Endodermal cell (in vitro differentiated cells): Measurements from ENCODE around the gene FAM83D. TPM values are rescaled to one million over a fixed set of nuclear protein-coding genes. Genes with fewer than 3 reads are reported as not detected.

Experiments
- DNase-seq: peaks from one replicate; pipeline ENCODE4 v3.0.0-alpha.2; 2017
- H3K27ac ChIP-seq: 2 replicates; pipeline ENCODE4 v1.5.1; 2013; ENCODE audit warnings: mild to moderate bottlenecking, low read depth, low read length, moderate library complexity
- H3K27me3 ChIP-seq: 2 replicates; pipeline ENCODE4 v1.6.1; 2013; ENCODE audit warnings: mild to moderate bottlenecking, low read length, moderate library complexity; ENCODE audit not compliant: insufficient read depth, control insufficient read depth, poor library complexity, severe bottlenecking
- H3K36me3 ChIP-seq: 2 replicates; pipeline ENCODE4 v1.7.0; 2013; ENCODE audit warnings: mild to moderate bottlenecking, low read length, moderate library complexity; ENCODE audit not compliant: control insufficient read depth, insufficient read depth
- H3K4me1 ChIP-seq: one replicate; pipeline ENCODE4 v1.7.0; 2013; ENCODE audit warnings: low read length; ENCODE audit not compliant: control insufficient read depth, insufficient read depth
- H3K4me3 ChIP-seq: 2 replicates; pipeline ENCODE4 v1.5.1; 2013; ENCODE audit warnings: mild to moderate bottlenecking, low read length, moderate library complexity
- H3K9ac ChIP-seq: 2 replicates; pipeline ENCODE4 v1.6.1; 2013; ENCODE audit warnings: mild to moderate bottlenecking, low read length, moderate library complexity; ENCODE audit not compliant: poor library complexity, severe bottlenecking; ENCODE audit errors: extremely low read depth
- H3K9me3 ChIP-seq: 2 replicates; pipeline ENCODE4 v1.6.1; 2013; ENCODE audit warnings: mild to moderate bottlenecking, low read length, moderate library complexity; ENCODE audit not compliant: control insufficient read depth
- H3K27ac Mint-ChIP-seq: 2 replicates; pipeline ENCODE4 v1.8.0; 2020; ENCODE audit warnings: mixed read lengths
- H3K27me3 Mint-ChIP-seq: 2 replicates; pipeline ENCODE4 v1.8.0; 2021; ENCODE audit warnings: mild to moderate bottlenecking, mixed read lengths; ENCODE audit not compliant: insufficient read depth
- H3K36me3 Mint-ChIP-seq: 2 replicates; pipeline ENCODE4 v1.8.0; 2020; ENCODE audit warnings: low read depth, mixed read lengths
- H3K4me1 Mint-ChIP-seq: 2 replicates; pipeline ENCODE4 v1.8.0; 2020; ENCODE audit warnings: mixed read lengths
- H3K4me3 Mint-ChIP-seq: 2 replicates; pipeline ENCODE4 v1.8.0; 2020; ENCODE audit warnings: mild to moderate bottlenecking, moderate library complexity, mixed read lengths
- H3K9me3 Mint-ChIP-seq: 2 replicates; pipeline ENCODE4 v1.8.0; 2020; ENCODE audit warnings: mild to moderate bottlenecking, mixed read lengths
- WGBS, 2 experiments: methylation state at CpG; one replicate each; pipeline versions ENCODE4 v1.1.5 to v1.1.7; 2013; ENCODE audit warnings: missing lambda C conversion rate in 2 of 2, mixed read lengths in 1 of 2; ENCODE audit not compliant: insufficient coverage in 1 of 2, insufficient read length in 1 of 2; 5-methylcytosine and 5-hydroxymethylcytosine counted together
- total RNA-seq, 2 donors: library from RNA; stranded (reverse); fragmentation: NEBNext Ultra II Directional in 1 of 2; extraction: Animal tissue kit (Norgen Biotek cat#: 25700) in 1 of 2; gene quantifications; 2 replicates in 1 of 2; 3 replicates in 1 of 2; pipeline ENCODE4 v1.2.1, GENCODE V29; 2021
- TF ChIP-seq, protein P1 (sequence below): fragments of 200-600 bp; sonication (generic); conservative IDR thresholded peaks from 2 replicates; pipeline ENCODE4 v1.5.0; 2021; ENCODE audit warnings: antibody characterized with exemption, mild to moderate bottlenecking

The FAM83D gene
- total RNA-seq, 2 donors from 2014 or later: 34.8 to 39.9 TPM

DNA sequence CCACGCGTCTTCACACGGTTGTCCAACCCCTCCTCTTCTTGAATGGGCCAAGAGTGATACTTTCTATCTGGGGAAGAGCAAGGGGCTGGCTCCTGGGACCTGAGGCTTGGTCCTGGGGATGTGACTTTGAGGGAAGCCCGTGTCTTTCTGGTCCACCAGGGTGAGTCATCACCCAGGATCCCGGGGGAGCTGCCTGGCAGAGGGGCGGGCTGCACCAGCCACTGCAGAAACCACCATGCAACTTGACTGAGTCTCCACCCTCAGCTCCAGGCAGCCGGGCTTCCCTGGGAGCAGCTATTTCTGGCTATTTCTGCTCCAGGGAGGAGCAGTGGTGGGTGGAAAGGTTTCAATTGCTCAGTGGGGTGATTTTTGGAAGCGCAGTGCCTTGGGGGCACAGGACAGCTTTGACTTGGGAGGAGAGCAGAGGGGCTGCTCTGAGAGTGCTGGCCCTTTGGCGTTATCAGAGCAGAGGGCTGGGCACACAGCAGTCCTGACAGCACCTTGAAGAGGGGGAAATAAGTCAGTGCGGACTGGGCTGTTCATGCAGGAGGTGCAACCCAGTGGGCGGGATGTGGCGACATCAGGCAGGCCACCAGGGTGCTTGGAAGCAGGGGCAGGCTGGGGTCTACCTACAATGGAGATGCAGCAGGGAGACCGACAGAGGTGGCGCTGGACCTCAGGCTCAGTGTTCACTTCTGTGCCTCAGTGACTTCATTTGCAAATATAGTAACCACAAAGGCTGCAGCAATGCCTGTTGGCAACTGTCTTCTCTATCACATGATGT lies 45.1 kb upstream of the FAM83D start:
- Histone ChIP-seq H3K27me3 (no peaks in the 10 kb centered on the region), H3K4me3 (no peak overlapping the region), H3K9me3 (no peaks in the 10 kb centered on the region), H3K36me3 (no peaks in the 10 kb centered on the region), H3K4me1 (no peaks in the 10 kb centered on the region), H3K9ac (no peak overlapping the region), H3K27ac (no peak overlapping the region)
- Mint-ChIP-seq H3K27ac (no peak overlapping the region), H3K9me3 (no peaks in the 10 kb centered on the region), H3K4me1 (no peaks in the 10 kb centered on the region), H3K27me3 (no peaks in the 10 kb centered on the region), H3K36me3 (no peaks in the 10 kb centered on the region), H3K4me3 (no peak overlapping the region)
- DNase-seq: no peak
- TF ChIP-seq, protein P1, sequence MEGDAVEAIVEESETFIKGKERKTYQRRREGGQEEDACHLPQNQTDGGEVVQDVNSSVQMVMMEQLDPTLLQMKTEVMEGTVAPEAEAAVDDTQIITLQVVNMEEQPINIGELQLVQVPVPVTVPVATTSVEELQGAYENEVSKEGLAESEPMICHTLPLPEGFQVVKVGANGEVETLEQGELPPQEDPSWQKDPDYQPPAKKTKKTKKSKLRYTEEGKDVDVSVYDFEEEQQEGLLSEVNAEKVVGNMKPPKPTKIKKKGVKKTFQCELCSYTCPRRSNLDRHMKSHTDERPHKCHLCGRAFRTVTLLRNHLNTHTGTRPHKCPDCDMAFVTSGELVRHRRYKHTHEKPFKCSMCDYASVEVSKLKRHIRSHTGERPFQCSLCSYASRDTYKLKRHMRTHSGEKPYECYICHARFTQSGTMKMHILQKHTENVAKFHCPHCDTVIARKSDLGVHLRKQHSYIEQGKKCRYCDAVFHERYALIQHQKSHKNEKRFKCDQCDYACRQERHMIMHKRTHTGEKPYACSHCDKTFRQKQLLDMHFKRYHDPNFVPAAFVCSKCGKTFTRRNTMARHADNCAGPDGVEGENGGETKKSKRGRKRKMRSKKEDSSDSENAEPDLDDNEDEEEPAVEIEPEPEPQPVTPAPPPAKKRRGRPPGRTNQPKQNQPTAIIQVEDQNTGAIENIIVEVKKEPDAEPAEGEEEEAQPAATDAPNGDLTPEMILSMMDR: no peak
- 82 to 84% methylated on average over 6 to 14 of the region's 14 CpGs for WGBS, 2 experiments

DNA sequence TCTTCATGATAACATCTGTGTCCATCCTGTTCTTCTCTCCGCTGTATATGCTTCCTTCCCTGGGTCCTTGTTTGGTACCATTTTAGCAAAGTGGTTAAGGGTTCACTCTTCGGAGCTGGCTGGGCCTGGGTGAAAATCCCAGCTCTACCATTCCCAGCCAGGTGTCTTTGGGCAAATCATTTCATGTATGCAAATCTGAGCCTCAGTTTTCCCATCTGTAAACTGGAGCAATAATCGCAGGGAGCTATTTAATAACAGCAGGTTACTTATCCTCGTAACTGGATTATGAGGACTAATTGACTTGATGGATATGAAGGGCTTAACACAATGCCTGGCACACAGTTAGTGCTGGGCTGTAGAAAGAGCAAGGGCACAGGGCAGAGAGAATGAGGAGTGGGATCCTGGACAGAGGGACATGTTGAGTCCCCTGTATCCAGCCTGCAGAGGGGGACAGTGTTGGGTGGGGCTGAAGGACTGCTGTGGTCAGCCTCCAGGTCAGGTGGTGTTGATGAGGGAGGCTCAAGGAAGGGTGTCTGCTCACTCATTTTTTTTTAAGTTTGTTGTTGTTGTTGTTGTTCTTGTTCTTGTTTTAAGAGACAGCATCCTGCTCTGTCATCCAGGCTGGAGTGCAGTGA lies 44.3 kb upstream of the FAM83D start:
- no peak for DNase-seq
- 90 to 93% methylated on average over 3 to 4 of the region's 4 CpGs for WGBS, 2 experiments
- no peaks in the 10 kb centered on the region for H3K36me3 Mint-ChIP-seq
- H3K27ac Mint-ChIP-seq: no peak overlapping the region
- H3K4me3 ChIP-seq: no peak overlapping the region
- H3K36me3 ChIP-seq: no peaks in the 10 kb centered on the region
- H3K27ac ChIP-seq: no peak overlapping the region
- TF ChIP-seq, protein P1: no peak
- H3K27me3 Mint-ChIP-seq: no peaks in the 10 kb centered on the region
- H3K9me3 Mint-ChIP-seq: no peaks in the 10 kb centered on the region
- no peaks in the 10 kb centered on the region for H3K9me3 ChIP-seq
- no peak overlapping the region for H3K4me3 Mint-ChIP-seq
- no peaks in the 10 kb centered on the region for H3K27me3 ChIP-seq
- no peaks in the 10 kb centered on the region for H3K4me1 Mint-ChIP-seq
- H3K9ac ChIP-seq: no peak overlapping the region
- H3K4me1 ChIP-seq: no peaks in the 10 kb centered on the region

DNA sequence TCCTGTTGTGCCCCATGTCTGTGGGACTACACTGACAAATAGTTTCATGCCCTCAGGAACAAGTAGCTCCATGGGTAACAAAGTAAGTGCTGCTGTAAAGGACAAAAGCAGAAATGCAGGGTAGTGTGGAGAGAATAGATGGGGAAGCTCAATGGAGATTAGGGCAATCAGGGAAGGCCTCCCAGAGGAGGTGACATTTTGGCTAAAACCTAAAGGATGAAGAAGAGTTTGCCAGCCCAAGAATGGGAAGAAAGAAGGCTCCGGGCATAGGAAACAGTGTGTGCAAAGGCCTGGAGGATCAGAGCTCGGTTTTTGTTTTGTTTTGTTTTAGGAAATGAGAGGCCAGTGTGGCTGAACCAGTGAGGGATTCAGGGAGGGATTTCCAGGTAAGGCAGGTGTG lies 43.6 kb upstream of the FAM83D start:
- Histone ChIP-seq H3K36me3 (no peaks in the 10 kb centered on the region), H3K27ac (no peak overlapping the region), H3K4me1 (no peaks in the 10 kb centered on the region), H3K9ac (no peak overlapping the region), H3K27me3 (no peaks in the 10 kb centered on the region), H3K4me3 (no peak overlapping the region), H3K9me3 (no peaks in the 10 kb centered on the region)
- Mint-ChIP-seq H3K27ac (no peak overlapping the region), H3K27me3 (no peaks in the 10 kb centered on the region), H3K4me1 (no peaks in the 10 kb centered on the region), H3K4me3 (no peak overlapping the region), H3K36me3 (no peaks in the 10 kb centered on the region), H3K9me3 (no peaks in the 10 kb centered on the region)
- no peak for DNase-seq
- TF ChIP-seq, protein P1: no peak
- 83 to 86% methylated on average over 2 of the region's 2 CpGs for WGBS, 2 experiments
